ENCODE data around the gene BID. TPM values are rescaled to one million over a fixed set of nuclear protein-coding genes. Genes with fewer than 3 reads are reported as not detected.

BID gene
- total and polyA plus RNA-seq, 10 of the 15 experiments (the other 5 are each of a cell fraction or from before 2014, with no cell fraction given), result 7.9 to 241 (median 136) TPM

GRCh38 chr22:17754233-17754925 lies 19.9 kb downstream of the BID start (continued):
- TF ChIP-seq RELB (IDR thresholded peaks at IDR 0.05; ENCODE audit: low read depth) (no peak), TARDBP (IDR thresholded peaks at IDR 0.05; ENCODE audit: borderline replicate concordance) (no peak), RB1 (IDR thresholded peaks at IDR 0.05; ENCODE audit: borderline replicate concordance) (no peak), NRF1 (conservative IDR thresholded peaks at IDR 0.05; ENCODE audit: low read depth, low read length) (no peak)

- H3K27ac ChIP-seq (ENCODE audit: control insufficient read depth, insufficient read depth), result no peak overlapping the region
- no peak overlapping the region for H2AFZ ChIP-seq (ENCODE audit: control insufficient read depth, low read depth, low read length)
- no peak overlapping the region for H3K9ac ChIP-seq (ENCODE audit: control insufficient read depth, insufficient read depth, low read length)
- TF ChIP-seq BACH1 (IDR thresholded peaks at IDR 0.05; ENCODE audit: borderline replicate concordance) (no peak), BRCA1 (IDR thresholded peaks at IDR 0.05; ENCODE audit: low read depth, low read length) (no peak)
- no peaks in the 10 kb centered on the region for H3K9me3 ChIP-seq (replicated peaks; ENCODE audit: control insufficient read depth, insufficient read depth, low read length)
- no peak overlapping the region for H3K4me2 ChIP-seq (ENCODE audit: control insufficient read depth, insufficient read depth)
- intact Hi-C loops (cut with micrococcal nuclease; ENCODE audit: unreplicated experiment) (no loop called here), in situ Hi-C loops (cut with MboI) (no loop called here)
- H3K27me3 ChIP-seq (replicated peaks in 1 of 2; ENCODE audit: control insufficient read depth in 2 of 2, insufficient read depth in 2 of 2, low read length in 1 of 2), result no peaks in the 10 kb centered on the region
- ATAC-seq (no peak), FAIRE-seq (no peak), DNase-seq (ENCODE audit: low read depth, low spot score) (no peak)
- WGBS (ENCODE audit: insufficient coverage, insufficient replicate concordance, low lambda C conversion rate, missing lambda C conversion rate), result 82% methylated on average over 13 of the region's 13 CpGs
- H3K4me3 ChIP-seq, result no peak overlapping the region
- SMC1A ChIA-PET (ENCODE audit: uncharacterized antibody, unreplicated experiment), result interaction anchor here (1.3 kb wide), 1 partner anchor 32 kb away, joined by 9 read pairs; no protein-coding TSS in a partner anchor
- peaks cover 4 to 10% of the 10 kb centered on the region in 2 experiments; a peak in 3 of 4 replicates for H3K36me3 ChIP-seq (ENCODE audit: control insufficient read depth in 2 of 2, insufficient read depth in 2 of 2, low read length in 1 of 2)
- H4K20me1 ChIP-seq (ENCODE audit: control insufficient read depth, insufficient read depth), result no peaks in the 10 kb centered on the region; the same call in 1 of the 2 replicates
- CTCF ChIA-PET, result interaction anchor here (1.1 to 2.2 kb wide), 4 partner anchors 12 to 32 kb away, joined by 3 to 12 read pairs (median 5); no protein-coding TSS in a partner anchor
- POLR2A ChIA-PET, result no interaction called here
- RAD21 ChIA-PET (ENCODE audit: unreplicated experiment), result interaction anchor here (1.3 kb wide), 1 partner anchor 32 kb away, joined by 17 read pairs; no protein-coding TSS in a partner anchor
- no peaks in the 10 kb centered on the region for H3K4me1 ChIP-seq (ENCODE audit: control insufficient read depth, insufficient read depth, low read length)
- peaks cover 29% of the 10 kb centered on the region for H3K79me2 ChIP-seq (ENCODE audit: control insufficient read depth, insufficient read depth, low read length)
- BruUV-seq (replicated peaks), result no TSS peak
Observed at GRCh38 chr22:17753401-17753989, 20.8 kb downstream of the BID start.

All from GM12878 (cell line).